Measurements from ENCODE around the gene COX5A. TPM values are rescaled to one million over a fixed set of nuclear protein-coding genes. Genes with fewer than 3 reads are reported as not detected.

The COX5A gene
- total and polyA plus RNA-seq, 11 donors = 754 to 2,918 (median 1,211) TPM

DNA sequence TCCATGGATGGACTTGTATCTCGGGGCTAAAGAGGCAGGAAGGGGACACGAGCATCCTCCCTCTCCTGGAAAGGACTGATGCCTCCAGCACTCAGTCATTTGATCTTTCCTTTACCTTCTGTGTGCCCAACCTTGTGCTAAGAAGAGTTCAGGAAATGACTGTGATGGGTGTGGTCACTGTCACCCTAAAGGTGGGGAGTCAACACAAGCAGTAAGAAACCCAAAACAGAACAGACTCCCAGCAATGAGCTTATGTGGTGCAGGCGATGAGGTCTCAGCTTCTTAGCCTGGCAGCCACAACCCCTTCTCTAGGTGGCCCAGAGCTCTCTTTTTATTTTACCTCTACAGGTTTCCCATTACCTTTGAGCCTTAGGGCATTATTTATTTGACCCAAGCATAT, 44.2 kb downstream of the COX5A start:
- H3K36me3 ChIP-seq = peaks cover 0 to 43% (median 25%) of the 10 kb centered on the region in 9 donors
- intact Hi-C loops (cut with DNase I) = loop anchor here in 2 of 10 donors (5.0 to 10.0 kb wide), 2 partner anchors 46 to 49 kb away; partner anchors contain the start of gene ULK3 (in 1 of the 2)
- DNase-seq = no peak

GRCh38 chr15:74892931-74893330, 44.9 kb downstream of the COX5A start:
- 97 to 100% (median 99%) methylated on average over 1 to 2 of the region's 2 CpGs for WGBS, 4 donors
- ATAC-seq (no peak), DNase-seq (no peak)
- peaks cover 2 to 57% (median 26%) of the 10 kb centered on the region in 12 donors for H3K4me1 ChIP-seq
- peak overlapping the region in 1 of 12 donors; percentile 42 for H3K27ac ChIP-seq
- no peak for TF ChIP-seq POLR2A (IDR thresholded peaks at IDR 0.05)
- TF ChIP-seq, protein P1, sequence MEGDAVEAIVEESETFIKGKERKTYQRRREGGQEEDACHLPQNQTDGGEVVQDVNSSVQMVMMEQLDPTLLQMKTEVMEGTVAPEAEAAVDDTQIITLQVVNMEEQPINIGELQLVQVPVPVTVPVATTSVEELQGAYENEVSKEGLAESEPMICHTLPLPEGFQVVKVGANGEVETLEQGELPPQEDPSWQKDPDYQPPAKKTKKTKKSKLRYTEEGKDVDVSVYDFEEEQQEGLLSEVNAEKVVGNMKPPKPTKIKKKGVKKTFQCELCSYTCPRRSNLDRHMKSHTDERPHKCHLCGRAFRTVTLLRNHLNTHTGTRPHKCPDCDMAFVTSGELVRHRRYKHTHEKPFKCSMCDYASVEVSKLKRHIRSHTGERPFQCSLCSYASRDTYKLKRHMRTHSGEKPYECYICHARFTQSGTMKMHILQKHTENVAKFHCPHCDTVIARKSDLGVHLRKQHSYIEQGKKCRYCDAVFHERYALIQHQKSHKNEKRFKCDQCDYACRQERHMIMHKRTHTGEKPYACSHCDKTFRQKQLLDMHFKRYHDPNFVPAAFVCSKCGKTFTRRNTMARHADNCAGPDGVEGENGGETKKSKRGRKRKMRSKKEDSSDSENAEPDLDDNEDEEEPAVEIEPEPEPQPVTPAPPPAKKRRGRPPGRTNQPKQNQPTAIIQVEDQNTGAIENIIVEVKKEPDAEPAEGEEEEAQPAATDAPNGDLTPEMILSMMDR (IDR thresholded peaks at IDR 0.05) = no peak
- H3K9me3 ChIP-seq = no peaks in the 10 kb centered on the region
- intact Hi-C loops (cut with DNase I) = loop anchor here in 2 of 10 donors (5.0 to 10.0 kb wide), 2 partner anchors 46 to 48 kb away; partner anchors contain the start of gene ULK3 (in 1 of the 2)
- no peak overlapping the region for H3K4me3 ChIP-seq
- H3K36me3 ChIP-seq = peaks cover 0 to 36% (median 20%) of the 10 kb centered on the region in 9 donors
- H3K27me3 ChIP-seq = no peaks in the 10 kb centered on the region

More for the DNA sequence above, 44.2 kb downstream of the COX5A start:
- Histone ChIP-seq H3K27me3 (no peaks in the 10 kb centered on the region), H3K4me3 (no peak overlapping the region), H3K9me3 (no peaks in the 10 kb centered on the region), H3K27ac (peak overlapping the region in 1 of 12 donors; percentile 42), H3K4me1 (peaks cover 2 to 62% (median 26%) of the 10 kb centered on the region in 12 donors)
- TF ChIP-seq POLR2A (IDR thresholded peaks at IDR 0.05) = no peak
- TF ChIP-seq, protein P1 (IDR thresholded peaks at IDR 0.05) = no peak
- ATAC-seq = no peak
- WGBS, 4 donors = 83 to 90% (median 88%) methylated on average over 3 of the region's 3 CpGs

DNA sequence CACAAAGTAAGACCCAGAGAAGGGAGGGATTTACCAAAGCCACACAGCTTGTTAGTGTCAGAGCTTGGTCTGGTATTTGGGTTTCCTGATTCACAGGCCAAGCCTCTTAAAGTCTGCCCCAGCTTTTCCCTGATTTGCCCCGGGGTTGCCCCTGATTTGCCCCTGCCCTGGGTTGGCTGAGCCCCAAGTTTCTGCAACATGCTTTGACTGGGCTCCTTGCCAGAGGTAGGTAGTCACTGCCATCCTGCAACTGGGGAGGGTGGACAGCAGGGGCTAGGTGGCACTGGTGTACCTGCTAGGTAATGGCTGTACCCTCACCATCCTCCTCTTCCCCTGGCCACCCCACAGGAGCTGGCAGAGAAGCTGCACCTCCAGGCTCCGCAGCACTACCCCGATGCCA, 45.6 kb downstream of the COX5A start:
- peak overlapping the region in 5 of 12 donors; percentile 42 to 89 (median 86) for H3K27ac ChIP-seq
- H3K4me1 ChIP-seq = peaks cover 2 to 51% (median 25%) of the 10 kb centered on the region in 12 donors
- ATAC-seq (no peak), DNase-seq (peak in 1 of 5 donors; percentile 37)
- peaks cover 0 to 32% (median 19%) of the 10 kb centered on the region in 9 donors for H3K36me3 ChIP-seq
- intact Hi-C loops (cut with DNase I) = loop anchor here in 2 of 10 donors (5.0 to 10.0 kb wide), 2 partner anchors 45 to 48 kb away; partner anchors contain the start of gene ULK3 (in 1 of the 2)
- no peak overlapping the region for H3K4me3 ChIP-seq
- H3K27me3 ChIP-seq = no peaks in the 10 kb centered on the region
- WGBS, 4 donors = 65 to 76% (median 73%) methylated on average over 2 to 3 of the region's 3 CpGs
- no peak for TF ChIP-seq POLR2A (IDR thresholded peaks at IDR 0.05)
- TF ChIP-seq, protein P1 (IDR thresholded peaks at IDR 0.05) = no peak
- H3K9me3 ChIP-seq = no peaks in the 10 kb centered on the region

- WGBS, 4 donors = 57 to 67% (median 66%) methylated on average over 3 of the region's 3 CpGs
- peaks cover 2 to 45% (median 24%) of the 10 kb centered on the region in 12 donors for H3K4me1 ChIP-seq
- peak in 3 of 4 donors; percentile 10 to 42 (median 35) for ATAC-seq
- no peaks in the 10 kb centered on the region for H3K27me3 ChIP-seq
- DNase-seq = peak in 1 of 5 donors; percentile 54
- peaks cover 0 to 27% (median 15%) of the 10 kb centered on the region in 9 donors for H3K36me3 ChIP-seq
- no peak overlapping the region for H3K4me3 ChIP-seq
- H3K27ac ChIP-seq = peak overlapping the region in 9 of 12 donors; percentile 52 to 89 (median 85)
- intact Hi-C loops (cut with DNase I) = loop anchor here in 2 of 10 donors (5.0 to 10.0 kb wide), 2 partner anchors 44 to 47 kb away; partner anchors contain the start of gene ULK3 (in 1 of the 2)
- no peaks in the 10 kb centered on the region for H3K9me3 ChIP-seq
- TF ChIP-seq POLR2A (IDR thresholded peaks at IDR 0.05) = no peak
- TF ChIP-seq, protein P1 (IDR thresholded peaks at IDR 0.05) = no peak
These were observed 46.4 kb downstream of the COX5A start for GRCh38 chr15:74891469-74891868.
